Ishikawa (cell line): ENCODE results near the gene DYNC1I1.

Experiments
- CEBPB ChIP-seq: IDR thresholded peaks from 2 replicates; pipeline ENCODE4 v1.6.1; 2012
- EGR1 ChIP-seq: IDR thresholded peaks from 2 replicates; pipeline ENCODE4 v1.6.1; 2012
- EP300 ChIP-seq: IDR thresholded peaks from 2 replicates; pipeline ENCODE4 v1.6.1; 2012; ENCODE audit warnings: borderline replicate concordance
- MAX ChIP-seq: IDR thresholded peaks from 2 replicates; pipeline ENCODE4 v1.6.1; 2012
- NFIC ChIP-seq: IDR thresholded peaks from 2 replicates; pipeline ENCODE4 v1.6.1; 2012
- RAD21 ChIP-seq: IDR thresholded peaks from 2 replicates; pipeline ENCODE4 v1.6.1; 2012; ENCODE audit warnings: low read depth
- YY1 ChIP-seq: IDR thresholded peaks from 2 replicates; pipeline ENCODE4 v1.6.1; 2012; ENCODE audit warnings: low read depth
- ZBTB7A ChIP-seq: IDR thresholded peaks from 2 replicates; pipeline ENCODE4 v1.6.1; 2012; ENCODE audit warnings: low read depth
- TF ChIP-seq, protein P1 (sequence below): IDR thresholded peaks from 2 replicates; pipeline ENCODE4 v1.6.1; 2012; ENCODE audit warnings: low read depth, mild to moderate bottlenecking
- TF ChIP-seq, protein P2 (sequence below): IDR thresholded peaks from 2 replicates; pipeline ENCODE4 v1.6.1; 2012

DNA sequence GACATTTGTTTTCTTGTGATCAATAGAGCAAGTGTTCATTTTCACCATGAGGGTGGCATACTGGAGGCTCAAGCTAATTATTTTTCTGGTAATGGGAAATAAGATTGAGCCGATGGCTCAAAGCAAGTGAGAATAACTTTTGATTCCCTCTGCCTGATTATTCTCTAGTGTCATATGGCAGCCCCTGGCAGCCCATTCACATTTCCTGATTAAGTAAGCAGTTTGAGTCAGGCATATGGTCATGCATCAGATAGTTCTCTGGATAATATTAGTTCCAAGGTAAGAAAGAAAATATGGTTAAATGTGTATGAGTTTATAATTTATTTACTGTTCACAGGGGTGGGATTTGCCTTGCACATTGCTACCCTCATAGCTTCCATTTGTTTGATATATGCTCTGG lies 109.2 kb downstream of the DYNC1I1 start:
- TF ChIP-seq CEBPB (no peak), EGR1 (no peak), MAX (no peak), YY1 (no peak), EP300 (no peak), ZBTB7A (no peak), NFIC (no peak), RAD21 (no peak)
- TF ChIP-seq, protein P1, sequence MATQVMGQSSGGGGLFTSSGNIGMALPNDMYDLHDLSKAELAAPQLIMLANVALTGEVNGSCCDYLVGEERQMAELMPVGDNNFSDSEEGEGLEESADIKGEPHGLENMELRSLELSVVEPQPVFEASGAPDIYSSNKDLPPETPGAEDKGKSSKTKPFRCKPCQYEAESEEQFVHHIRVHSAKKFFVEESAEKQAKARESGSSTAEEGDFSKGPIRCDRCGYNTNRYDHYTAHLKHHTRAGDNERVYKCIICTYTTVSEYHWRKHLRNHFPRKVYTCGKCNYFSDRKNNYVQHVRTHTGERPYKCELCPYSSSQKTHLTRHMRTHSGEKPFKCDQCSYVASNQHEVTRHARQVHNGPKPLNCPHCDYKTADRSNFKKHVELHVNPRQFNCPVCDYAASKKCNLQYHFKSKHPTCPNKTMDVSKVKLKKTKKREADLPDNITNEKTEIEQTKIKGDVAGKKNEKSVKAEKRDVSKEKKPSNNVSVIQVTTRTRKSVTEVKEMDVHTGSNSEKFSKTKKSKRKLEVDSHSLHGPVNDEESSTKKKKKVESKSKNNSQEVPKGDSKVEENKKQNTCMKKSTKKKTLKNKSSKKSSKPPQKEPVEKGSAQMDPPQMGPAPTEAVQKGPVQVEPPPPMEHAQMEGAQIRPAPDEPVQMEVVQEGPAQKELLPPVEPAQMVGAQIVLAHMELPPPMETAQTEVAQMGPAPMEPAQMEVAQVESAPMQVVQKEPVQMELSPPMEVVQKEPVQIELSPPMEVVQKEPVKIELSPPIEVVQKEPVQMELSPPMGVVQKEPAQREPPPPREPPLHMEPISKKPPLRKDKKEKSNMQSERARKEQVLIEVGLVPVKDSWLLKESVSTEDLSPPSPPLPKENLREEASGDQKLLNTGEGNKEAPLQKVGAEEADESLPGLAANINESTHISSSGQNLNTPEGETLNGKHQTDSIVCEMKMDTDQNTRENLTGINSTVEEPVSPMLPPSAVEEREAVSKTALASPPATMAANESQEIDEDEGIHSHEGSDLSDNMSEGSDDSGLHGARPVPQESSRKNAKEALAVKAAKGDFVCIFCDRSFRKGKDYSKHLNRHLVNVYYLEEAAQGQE, result no peak
- TF ChIP-seq, protein P2, sequence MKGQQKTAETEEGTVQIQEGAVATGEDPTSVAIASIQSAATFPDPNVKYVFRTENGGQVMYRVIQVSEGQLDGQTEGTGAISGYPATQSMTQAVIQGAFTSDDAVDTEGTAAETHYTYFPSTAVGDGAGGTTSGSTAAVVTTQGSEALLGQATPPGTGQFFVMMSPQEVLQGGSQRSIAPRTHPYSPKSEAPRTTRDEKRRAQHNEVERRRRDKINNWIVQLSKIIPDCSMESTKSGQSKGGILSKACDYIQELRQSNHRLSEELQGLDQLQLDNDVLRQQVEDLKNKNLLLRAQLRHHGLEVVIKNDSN, result no peak
